Right ventricle myocardium superior (tissue), 1 donor: ENCODE measurements around the gene ZBTB32. TPM values are rescaled to one million over a fixed set of nuclear protein-coding genes. Genes with fewer than 3 reads are reported as not detected.
A peak's percentile ranks its signal among the peaks of the same experiment; 100 is the strongest.

Experiments
- ATAC-seq: fragments of 200-7000 bp; cut with Tn5 transposase; one replicate; pipeline ENCODE4 v1.9.1; 2020; ENCODE audit warnings: mild to moderate bottlenecking; ENCODE audit not compliant: poor library complexity
- DNase-seq: peaks from one replicate; pipeline ENCODE4 v3.0.0-alpha.2; 2020
- intact Hi-C: fragments of 100-400 bp; cut with DNase I; formaldehyde crosslinking; loops from one replicate; pipeline ENCODE4 v1.11.2; 2022
- total RNA-seq: library from RNA; stranded (reverse); fragmentation: NEBNext Ultra II Directional; extraction: Animal tissue kit (Norgen Biotek cat#: 25700); gene quantifications from one replicate; pipeline ENCODE4 v1.2.1, GENCODE V29; 2021
- donor health status: DM: no; HTN: yes; CAD: no; lungs with severe emphysema.

The ZBTB32 gene
- total RNA-seq, 1 donor from 2014 or later, result not detected

- DNase-seq, result peak; percentile 88
- peak; percentile 47 for ATAC-seq
- intact Hi-C loops, result loop anchor here (5.0 kb wide), 1 partner anchor 176 kb away; no protein-coding TSS in a partner anchor
These were observed 52.2 kb downstream of the ZBTB32 start, which contains the start of gene HSPB6 for GRCh38 chr19:35756377-35757230. HSPB6 (minus strand) TSS chr19:35757029; CDS start chr19:35757008, 21 bp downstream.

- peak; percentile 94 for DNase-seq
- peak; percentile 52 for ATAC-seq
- intact Hi-C loops, result loop anchor here (5.0 kb wide), 1 partner anchor 175 kb away; no protein-coding TSS in a partner anchor
These were observed 52.9 kb downstream of the ZBTB32 start for GRCh38 chr19:35757231-35757748.

GRCh38 chr19:35757749-35758608 lies 53.6 kb downstream of the ZBTB32 start, which contains the start of gene PROSER3:
PROSER3 (plus strand) TSS chr19:35758176; CDS start chr19:35758216, 40 bp downstream.
- peak; percentile 76 for ATAC-seq
- DNase-seq, result peak; percentile 99
- intact Hi-C loops, result loop anchor here (5.0 kb wide), 1 partner anchor 174 kb away; no protein-coding TSS in a partner anchor

GRCh38 chr19:35759697-35760096 lies 55.3 kb downstream of the ZBTB32 start:
- peak; percentile 22 for DNase-seq
- intact Hi-C loops, result loop anchor here (5.0 kb wide), 1 partner anchor 173 kb away; no protein-coding TSS in a partner anchor
- no peak for ATAC-seq

- DNase-seq (no peak), ATAC-seq (no peak)
- intact Hi-C loops, result no loop called here
These were observed 56.5 kb downstream of the ZBTB32 start for GRCh38 chr19:35760711-35761349.

GRCh38 chr19:35764432-35765315 lies 60.3 kb downstream of the ZBTB32 start:
- intact Hi-C loops, result no loop called here
- no peak for DNase-seq
- no peak for ATAC-seq

Other genes with a start within 250 kb of the ZBTB32 start
- gene KRTDAP, start 214.1 kb upstream of the ZBTB32 start, total RNA-seq, result not detected
- gene DMKN, start 190.9 kb upstream of the ZBTB32 start, total RNA-seq, result 3.6 TPM
- not detected for gene SBSN, start 176.2 kb upstream of the ZBTB32 start, total RNA-seq
- not detected for gene GAPDHS, start 171.1 kb upstream of the ZBTB32 start, total RNA-seq
- 75.7 TPM for gene TMEM147, start 158.9 kb upstream of the ZBTB32 start, total RNA-seq
- gene ATP4A, start 140.9 kb upstream of the ZBTB32 start, total RNA-seq, result not detected
- gene PMIS2, start 118.4 kb upstream of the ZBTB32 start, total RNA-seq, result not detected
- 3.3 TPM for gene HAUS5, start 91.8 kb upstream of the ZBTB32 start, total RNA-seq
- 48.9 TPM for gene RBM42, start 75.5 kb upstream of the ZBTB32 start, total RNA-seq
- gene ETV2, start 62.8 kb upstream of the ZBTB32 start, total RNA-seq, result 0.32 TPM
- gene COX6B1, start 56.2 kb upstream of the ZBTB32 start, total RNA-seq, result 1,337 TPM
- gene UPK1A, start 38.0 kb upstream of the ZBTB32 start, total RNA-seq, result not detected
- gene KMT2B, start 13.4 kb downstream of the ZBTB32 start, total RNA-seq, result 16.3 TPM
- 2.9 TPM for gene IGFLR1, start 37.9 kb downstream of the ZBTB32 start, total RNA-seq
- 22.6 TPM for gene U2AF1L4, start 40.9 kb downstream of the ZBTB32 start, total RNA-seq
- 40.7 TPM for gene PSENEN, start 41.1 kb downstream of the ZBTB32 start, total RNA-seq
- 5.2 TPM for gene LIN37, start 44.0 kb downstream of the ZBTB32 start, total RNA-seq
- gene HSPB6, start 52.5 kb downstream of the ZBTB32 start, total RNA-seq, result 570 TPM
- gene PROSER3, start 53.6 kb downstream of the ZBTB32 start, total RNA-seq, result 5.9 TPM
- gene ARHGAP33, start 71.0 kb downstream of the ZBTB32 start, total RNA-seq, result 3.0 TPM
- gene PRODH2, start 108.3 kb downstream of the ZBTB32 start, total RNA-seq, result not detected
- gene NPHS1, start 147.9 kb downstream of the ZBTB32 start, total RNA-seq, result not detected
- not detected for gene KIRREL2, start 152.4 kb downstream of the ZBTB32 start, total RNA-seq
- gene APLP1, start 164.0 kb downstream of the ZBTB32 start, total RNA-seq, result 17.8 TPM
- gene NFKBID, start 196.0 kb downstream of the ZBTB32 start, total RNA-seq, result 2.6 TPM
- gene HCST, start 198.0 kb downstream of the ZBTB32 start, total RNA-seq, result 4.1 TPM
- gene TYROBP, start 203.7 kb downstream of the ZBTB32 start, total RNA-seq, result 28.3 TPM
- 6.1 TPM for gene LRFN3, start 231.8 kb downstream of the ZBTB32 start, total RNA-seq